ENCODE data around the gene CYLD. TPM values are rescaled to one million over a fixed set of nuclear protein-coding genes. Genes with fewer than 3 reads are reported as not detected.

Gene CYLD
- 6.6 TPM for polyA plus RNA-seq (2013, experiment 1 of 2)
- 7.1 TPM for polyA plus RNA-seq (2013, experiment 2 of 2)

DNA sequence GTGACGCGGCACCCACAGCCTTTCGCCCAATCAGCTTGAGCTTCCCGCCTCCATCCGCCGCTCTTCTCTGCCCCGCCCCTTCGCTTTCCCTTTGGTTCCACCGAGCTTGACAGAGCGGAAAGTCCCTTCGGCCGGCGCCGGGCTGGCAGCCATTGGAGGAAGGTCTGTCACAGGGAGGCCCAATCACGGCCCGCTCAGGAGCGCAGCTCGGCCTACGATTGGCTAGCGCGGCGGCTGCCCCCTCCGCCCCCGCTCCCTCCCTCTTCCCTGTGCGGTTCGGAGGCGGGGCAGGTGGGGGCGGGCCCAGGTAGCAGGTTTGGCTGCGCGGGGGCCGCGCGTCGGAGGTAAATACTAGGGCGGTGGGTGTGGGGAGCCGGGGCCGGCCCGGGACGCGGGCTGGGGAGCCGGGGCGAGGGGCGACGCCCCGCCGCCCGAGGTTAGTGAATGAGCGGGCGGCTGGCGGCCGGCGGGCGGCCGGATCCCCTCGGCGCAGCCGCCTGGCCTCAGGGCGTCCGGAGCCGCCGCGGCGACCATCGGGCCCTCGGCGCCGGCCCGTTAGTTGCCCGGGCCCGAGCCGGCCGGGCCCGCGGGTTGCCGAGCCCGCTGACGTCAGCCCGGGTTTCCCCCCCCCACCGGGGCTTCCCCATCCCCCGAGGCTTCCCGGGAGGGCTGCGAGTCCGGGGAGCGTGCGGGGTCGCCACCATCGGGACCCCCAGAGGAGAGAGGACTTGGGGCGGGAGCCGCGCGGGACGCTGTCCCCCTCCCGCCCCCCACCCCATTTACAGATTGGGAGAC lies at the start of gene CYLD:
Gene CYLD, plus strand, starts transcription at position 306 of the 795 bp plus-strand sequence. CDS start 7,613 bp downstream, outside the sequence.
- Histone ChIP-seq H3K18ac (ENCODE audit: low read length) (peak within 1 kb of the TSS; percentile 44), H3K4me3 (ENCODE audit: low read length) (peak within 1 kb of the TSS; percentile 40), H3K27ac (ENCODE audit: low read depth, low read length) (no peak within 1 kb of the TSS), H3K4me1 (ENCODE audit: control insufficient read depth, low read depth, low read length) (peaks cover 2% of the 10 kb centered on the region), H4K8ac (ENCODE audit: low read depth, low read length) (no peak within 1 kb of the TSS), H3K27me3 (ENCODE audit: insufficient read depth, low read length, poor library complexity) (no peaks in the 10 kb centered on the region), H3K4me2 (ENCODE audit: low read length) (peak within 1 kb of the TSS; percentile 78), H2BK5ac (ENCODE audit: low read length) (no peak within 1 kb of the TSS), H3K4ac (ENCODE audit: low read depth, low read length) (no peak within 1 kb of the TSS), H3K79me1 (ENCODE audit: low read length) (no peaks in the 10 kb centered on the region), H2AK5ac (ENCODE audit: low read length) (no peak within 1 kb of the TSS), H2BK15ac (replicated peaks; ENCODE audit: low read depth) (no peak within 1 kb of the TSS), H3K23ac (ENCODE audit: low read length) (no peak within 1 kb of the TSS), H2BK120ac (ENCODE audit: low read depth, low read length) (no peak within 1 kb of the TSS), H3K36me3 (ENCODE audit: control insufficient read depth, insufficient read depth, low read length) (no peaks in the 10 kb centered on the region), H4K5ac (ENCODE audit: low read length) (no peak within 1 kb of the TSS), H3K79me2 (ENCODE audit: control insufficient read depth, insufficient read depth, low read length) (no peaks in the 10 kb centered on the region), H3K9ac (ENCODE audit: low read length) (peak within 1 kb of the TSS; percentile 54), H3K56ac (ENCODE audit: low read length) (peak within 1 kb of the TSS; percentile 56)
- peak; percentile 100 for DNase-seq
- no CpG with 5 or more reads among the region's 93 CpGs for WGBS (ENCODE audit: extremely low coverage, insufficient coverage, low lambda C conversion rate)

- Histone ChIP-seq H3K36me3 (ENCODE audit: control insufficient read depth, insufficient read depth, low read length) (no peaks in the 10 kb centered on the region), H4K5ac (ENCODE audit: low read length) (no peak overlapping the region), H3K27ac (ENCODE audit: low read depth, low read length) (no peak overlapping the region), H3K79me1 (ENCODE audit: low read length) (no peaks in the 10 kb centered on the region), H2BK120ac (ENCODE audit: low read depth, low read length) (no peak overlapping the region), H3K23ac (ENCODE audit: low read length) (peak overlapping the region; percentile 30), H3K4me1 (ENCODE audit: control insufficient read depth, low read depth, low read length) (no peaks in the 10 kb centered on the region), H3K4me2 (ENCODE audit: low read length) (no peak overlapping the region), H3K79me2 (ENCODE audit: control insufficient read depth, insufficient read depth, low read length) (no peaks in the 10 kb centered on the region), H3K27me3 (ENCODE audit: insufficient read depth, low read length, poor library complexity) (no peaks in the 10 kb centered on the region), H3K4ac (ENCODE audit: low read depth, low read length) (no peak overlapping the region), H3K9ac (ENCODE audit: low read length) (no peak overlapping the region), H2AK5ac (ENCODE audit: low read length) (no peak overlapping the region), H2BK15ac (replicated peaks; ENCODE audit: low read depth) (no peak overlapping the region), H3K4me3 (ENCODE audit: low read length) (no peak overlapping the region), H2BK5ac (ENCODE audit: low read length) (no peak overlapping the region), H4K8ac (ENCODE audit: low read depth, low read length) (no peak overlapping the region), H3K56ac (ENCODE audit: low read length) (peak overlapping the region; percentile 3), H3K18ac (ENCODE audit: low read length) (no peak overlapping the region)
- DNase-seq, result no peak
- 98% methylated on average over 4 of the region's 4 CpGs for WGBS (ENCODE audit: extremely low coverage, insufficient coverage, low lambda C conversion rate)
Observed at GRCh38 chr16:50692644-50692998, 49.3 kb upstream of the CYLD start.

GRCh38 chr16:50692999-50693781 lies 48.7 kb upstream of the CYLD start, which contains the start of gene NOD2:
NOD2 (plus strand) TSS chr16:50693606; CDS start chr16:50699496, 5,890 bp downstream.
- H2BK5ac ChIP-seq (ENCODE audit: low read length), result no peak within 1 kb of the TSS
- no peak within 1 kb of the TSS for H4K5ac ChIP-seq (ENCODE audit: low read length)
- H3K36me3 ChIP-seq (ENCODE audit: control insufficient read depth, insufficient read depth, low read length), result no peaks in the 10 kb centered on the region
- no peak within 1 kb of the TSS for H3K4ac ChIP-seq (ENCODE audit: low read depth, low read length)
- H3K18ac ChIP-seq (ENCODE audit: low read length), result no peak within 1 kb of the TSS
- H3K79me1 ChIP-seq (ENCODE audit: low read length), result no peaks in the 10 kb centered on the region
- peak within 1 kb of the TSS; percentile 53 for H3K4me2 ChIP-seq (ENCODE audit: low read length)
- no peak within 1 kb of the TSS for H2AK5ac ChIP-seq (ENCODE audit: low read length)
- peak within 1 kb of the TSS; percentile 16 for H3K4me3 ChIP-seq (ENCODE audit: low read length)
- H3K27me3 ChIP-seq (ENCODE audit: insufficient read depth, low read length, poor library complexity), result no peaks in the 10 kb centered on the region
- H4K8ac ChIP-seq (ENCODE audit: low read depth, low read length), result no peak within 1 kb of the TSS
- peak; percentile 18 for DNase-seq
- no peaks in the 10 kb centered on the region for H3K79me2 ChIP-seq (ENCODE audit: control insufficient read depth, insufficient read depth, low read length)
- peak within 1 kb of the TSS; percentile 58 for H3K9ac ChIP-seq (ENCODE audit: low read length)
- peak within 1 kb of the TSS; percentile 84 for H3K56ac ChIP-seq (ENCODE audit: low read length)
- WGBS (ENCODE audit: extremely low coverage, insufficient coverage, low lambda C conversion rate), result 100% methylated on average over 6 of the region's 56 CpGs
- H2BK15ac ChIP-seq (replicated peaks; ENCODE audit: low read depth), result no peak within 1 kb of the TSS
- H2BK120ac ChIP-seq (ENCODE audit: low read depth, low read length), result no peak within 1 kb of the TSS
- no peaks in the 10 kb centered on the region for H3K4me1 ChIP-seq (ENCODE audit: control insufficient read depth, low read depth, low read length)
- no peak within 1 kb of the TSS for H3K27ac ChIP-seq (ENCODE audit: low read depth, low read length)
- H3K23ac ChIP-seq (ENCODE audit: low read length), result peak within 1 kb of the TSS; percentile 30

DNA sequence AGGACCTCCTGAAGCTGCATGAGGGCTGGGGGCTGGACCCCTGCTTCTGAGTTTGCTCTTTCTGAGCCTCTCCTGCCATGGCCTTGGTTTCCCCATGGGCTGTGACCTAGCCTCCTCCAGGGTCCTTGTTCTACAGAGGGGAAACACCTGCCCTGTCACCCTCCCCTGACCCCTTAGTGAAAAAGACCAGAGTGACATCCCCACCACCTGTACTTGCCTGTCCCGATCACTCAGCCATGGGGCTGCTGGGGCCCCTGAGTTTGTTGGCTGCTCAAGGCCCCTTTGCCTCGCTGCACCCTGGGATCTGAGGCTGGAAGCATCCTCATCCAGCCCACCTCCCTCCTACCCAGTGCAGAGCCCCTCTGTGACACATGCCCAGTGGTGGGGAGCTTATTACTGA lies 47.7 kb upstream of the CYLD start:
- no peaks in the 10 kb centered on the region for H3K36me3 ChIP-seq (ENCODE audit: control insufficient read depth, insufficient read depth, low read length)
- H2BK15ac ChIP-seq (replicated peaks; ENCODE audit: low read depth), result no peak overlapping the region
- no peak overlapping the region for H3K4ac ChIP-seq (ENCODE audit: low read depth, low read length)
- no peak overlapping the region for H3K56ac ChIP-seq (ENCODE audit: low read length)
- no peak overlapping the region for H3K27ac ChIP-seq (ENCODE audit: low read depth, low read length)
- H3K79me1 ChIP-seq (ENCODE audit: low read length), result no peaks in the 10 kb centered on the region
- H3K4me3 ChIP-seq (ENCODE audit: low read length), result no peak overlapping the region
- no CpG with 5 or more reads among the region's 2 CpGs for WGBS (ENCODE audit: extremely low coverage, insufficient coverage, low lambda C conversion rate)
- DNase-seq, result no peak
- no peaks in the 10 kb centered on the region for H3K79me2 ChIP-seq (ENCODE audit: control insufficient read depth, insufficient read depth, low read length)
- H4K8ac ChIP-seq (ENCODE audit: low read depth, low read length), result no peak overlapping the region
- no peak overlapping the region for H3K4me2 ChIP-seq (ENCODE audit: low read length)
- no peak overlapping the region for H3K9ac ChIP-seq (ENCODE audit: low read length)
- no peak overlapping the region for H2AK5ac ChIP-seq (ENCODE audit: low read length)
- no peak overlapping the region for H3K23ac ChIP-seq (ENCODE audit: low read length)
- H2BK5ac ChIP-seq (ENCODE audit: low read length), result no peak overlapping the region
- H4K5ac ChIP-seq (ENCODE audit: low read length), result no peak overlapping the region
- H3K18ac ChIP-seq (ENCODE audit: low read length), result no peak overlapping the region
- no peaks in the 10 kb centered on the region for H3K4me1 ChIP-seq (ENCODE audit: control insufficient read depth, low read depth, low read length)
- H2BK120ac ChIP-seq (ENCODE audit: low read depth, low read length), result no peak overlapping the region
- no peaks in the 10 kb centered on the region for H3K27me3 ChIP-seq (ENCODE audit: insufficient read depth, low read length, poor library complexity)

DNA sequence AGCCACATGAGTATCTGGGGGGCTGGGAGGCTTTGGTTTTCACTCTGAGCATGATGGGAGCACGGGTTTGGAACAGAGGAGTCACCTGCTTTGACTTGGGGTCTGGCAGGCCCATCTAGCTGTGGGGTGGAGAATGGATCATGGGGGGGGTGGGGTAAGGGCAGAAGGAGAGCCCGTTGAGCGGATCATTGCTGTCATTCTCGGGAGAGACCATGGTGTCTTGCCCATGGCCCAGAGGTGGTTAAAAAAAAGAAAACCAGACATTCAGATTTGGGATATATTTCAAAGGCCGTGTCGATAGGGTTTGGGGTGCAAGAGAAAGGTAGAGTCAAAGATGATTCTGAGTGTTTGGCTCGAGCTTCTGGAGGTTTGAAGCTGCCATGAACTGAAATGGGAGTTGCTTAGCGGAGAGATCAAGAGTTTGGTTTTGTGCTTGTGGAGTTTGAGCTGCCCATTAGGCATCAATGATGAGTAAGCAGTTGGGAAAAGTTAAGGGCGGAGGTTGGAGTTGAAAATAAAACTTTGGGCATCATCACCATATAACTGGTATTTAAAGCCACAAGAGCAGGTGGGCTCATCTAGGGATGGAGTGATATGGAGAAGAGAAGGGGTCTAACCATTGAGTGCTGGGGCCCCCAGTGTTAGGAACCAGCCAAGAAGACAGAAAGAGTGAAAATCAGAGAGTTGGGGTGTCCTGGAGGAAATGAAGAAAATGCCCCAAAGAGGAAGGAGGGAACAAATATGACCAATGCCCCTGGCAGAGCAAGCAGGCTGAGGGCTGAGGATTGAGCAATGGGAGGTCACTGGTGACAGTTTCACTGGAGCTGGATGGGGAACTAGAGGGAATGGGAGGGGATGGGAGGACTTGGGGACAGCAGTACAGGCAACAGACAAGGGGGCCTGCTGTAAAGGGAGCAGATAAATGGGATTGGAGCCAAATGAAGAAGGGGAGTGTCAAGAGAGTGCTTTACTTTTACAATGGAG lies 46.6 kb upstream of the CYLD start:
- WGBS (ENCODE audit: extremely low coverage, insufficient coverage, low lambda C conversion rate), result no CpG with 5 or more reads among the region's 9 CpGs
- Histone ChIP-seq H4K8ac (ENCODE audit: low read depth, low read length) (no peak overlapping the region), H3K79me2 (ENCODE audit: control insufficient read depth, insufficient read depth, low read length) (no peaks in the 10 kb centered on the region), H2BK15ac (replicated peaks; ENCODE audit: low read depth) (no peak overlapping the region), H3K27me3 (ENCODE audit: insufficient read depth, low read length, poor library complexity) (no peaks in the 10 kb centered on the region), H2BK5ac (ENCODE audit: low read length) (no peak overlapping the region), H2BK120ac (ENCODE audit: low read depth, low read length) (no peak overlapping the region), H3K79me1 (ENCODE audit: low read length) (no peaks in the 10 kb centered on the region), H3K18ac (ENCODE audit: low read length) (no peak overlapping the region), H3K36me3 (ENCODE audit: control insufficient read depth, insufficient read depth, low read length) (no peaks in the 10 kb centered on the region), H4K5ac (ENCODE audit: low read length) (no peak overlapping the region), H3K23ac (ENCODE audit: low read length) (no peak overlapping the region), H3K4me2 (ENCODE audit: low read length) (no peak overlapping the region), H3K27ac (ENCODE audit: low read depth, low read length) (no peak overlapping the region), H2AK5ac (ENCODE audit: low read length) (no peak overlapping the region), H3K4me1 (ENCODE audit: control insufficient read depth, low read depth, low read length) (no peaks in the 10 kb centered on the region), H3K4me3 (ENCODE audit: low read length) (no peak overlapping the region), H3K9ac (ENCODE audit: low read length) (no peak overlapping the region), H3K4ac (ENCODE audit: low read depth, low read length) (no peak overlapping the region), H3K56ac (ENCODE audit: low read length) (no peak overlapping the region)
- no peak for DNase-seq

Data from mesendoderm (in vitro differentiated cells).